Activated naive CD8-positive, alpha-beta T cell treated with anti-CD3 and anti-CD28 coated beads, Interleukin-2, amount 10 ng/mL, durations not matched to agents 7 days and 5 days (primary cell): Measurements from ENCODE around the gene LPAR5. TPM values are rescaled to one million over a fixed set of nuclear protein-coding genes. Genes with fewer than 3 reads are reported as not detected.
"Not testable (repeated sequence)": the region's sequence is repeated elsewhere in the genome, so short reads cannot be mapped to it uniquely, and the experiment has no call there.

Experiments used
- ATAC-seq: fragments of 150-1000 bp; cut with Tn5 transposase; one replicate; pipeline ENCODE4 v1.10.0; 2021; ENCODE audit warnings: low read depth, moderate library complexity
- POLR2A ChIA-PET: fragments of 350-600 bp; sonication (Branson Sonifier 250); formaldehyde crosslinking; loops from one replicate; lab custom pipeline; 2021; ENCODE audit warnings: antibody characterized with exemption; lab: Charles Lee
- DNase-seq: peaks from one replicate; pipeline ENCODE4 v3.0.0; 2021
- H3K27ac Mint-ChIP-seq: one replicate; pipeline ENCODE4 v1.8.0; 2022; ENCODE audit warnings: mild to moderate bottlenecking, mixed read lengths
- H3K27me3 Mint-ChIP-seq: one replicate; pipeline ENCODE4 v1.8.0; 2022; ENCODE audit warnings: mild to moderate bottlenecking, moderate library complexity, mixed read lengths
- H3K36me3 Mint-ChIP-seq: one replicate; pipeline ENCODE4 v1.8.0; 2021; ENCODE audit warnings: mild to moderate bottlenecking, mixed read lengths
- H3K4me1 Mint-ChIP-seq: one replicate; pipeline ENCODE4 v1.8.0; 2021; ENCODE audit warnings: mixed read lengths
- H3K4me3 Mint-ChIP-seq: one replicate; pipeline ENCODE4 v1.8.0; 2022; ENCODE audit warnings: mild to moderate bottlenecking, moderate library complexity, mixed read lengths
- H3K9me3 Mint-ChIP-seq: one replicate; pipeline ENCODE4 v1.8.0; 2021; ENCODE audit warnings: mixed read lengths
- total RNA-seq, 2 experiments: library from RNA; stranded (reverse); gene quantifications; one replicate each; pipeline ENCODE4 v1.2.3, GENCODE V29; 2021

Gene LPAR5
- total RNA-seq, 2 experiments from 2014 or later, result 19.4 to 20.9 TPM

DNA sequence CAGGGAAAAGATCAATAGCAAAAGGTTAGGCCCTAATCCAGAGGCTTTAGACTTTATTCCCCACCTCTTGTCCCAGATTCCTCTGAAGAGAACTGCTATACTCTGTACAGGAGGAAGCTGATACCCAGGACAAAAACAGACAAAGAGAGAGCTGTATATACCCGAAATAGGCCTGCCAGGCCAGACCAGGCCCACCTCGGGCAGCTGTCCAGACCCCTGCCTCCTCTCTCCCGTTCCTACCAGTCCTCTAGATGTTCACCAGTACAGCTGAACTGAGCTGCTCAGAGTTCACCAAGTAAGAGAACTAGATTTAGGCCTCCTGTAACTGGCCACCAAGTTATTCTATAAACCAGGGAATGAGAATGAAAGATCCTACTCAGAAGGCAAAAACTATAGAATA lies 33.2 kb downstream of the LPAR5 start:
- Mint-ChIP-seq H3K27me3 (no peaks in the 10 kb centered on the region), H3K36me3 (peaks cover 56% of the 10 kb centered on the region), H3K4me3 (no peak overlapping the region), H3K27ac (no peak overlapping the region), H3K4me1 (peaks cover 40% of the 10 kb centered on the region), H3K9me3 (no peaks in the 10 kb centered on the region)
- POLR2A ChIA-PET, result interaction anchor here (0.9 to 1.8 kb wide), 13 partner anchors 10 to 249 kb away, joined by 3 to 6 read pairs (median 4); partner anchors contain the start of genes CDCA3, GAPDH, USP5 and ZNF384
- no peak for DNase-seq
- no peak for ATAC-seq

DNA sequence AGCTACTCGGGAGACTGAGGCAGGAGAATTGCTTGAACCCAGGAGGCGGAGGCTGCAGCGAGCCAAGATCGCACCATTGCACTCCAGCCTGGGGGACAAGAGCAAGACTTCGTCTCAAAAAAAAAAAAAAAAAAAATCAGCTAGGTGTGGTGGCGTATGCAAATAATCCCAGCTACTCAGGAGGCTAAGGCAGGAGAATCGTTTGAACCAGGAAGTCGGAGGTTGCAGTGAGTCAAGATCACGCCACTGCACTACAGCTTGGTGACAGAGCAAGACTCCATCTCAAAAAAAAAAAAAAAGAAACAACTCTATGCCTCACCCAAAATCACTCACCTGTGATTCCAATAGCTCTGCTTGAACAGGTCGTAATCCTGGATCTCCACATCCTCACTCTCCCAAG lies 40.1 kb downstream of the LPAR5 start:
- POLR2A ChIA-PET, result interaction anchor here (0.6 to 1.8 kb wide), 4 partner anchors 9 to 358 kb away, joined by 3 to 5 read pairs (median 4); partner anchors contain the start of gene MRPL51
- H3K4me1 Mint-ChIP-seq, result peaks cover 11% of the 10 kb centered on the region
- H3K4me3 Mint-ChIP-seq, DNase-seq, H3K9me3 Mint-ChIP-seq, ATAC-seq, H3K27me3 Mint-ChIP-seq: not testable (repeated sequence)
- H3K27ac Mint-ChIP-seq, result peak overlapping the region; percentile 10
- H3K36me3 Mint-ChIP-seq, result peaks cover 63% of the 10 kb centered on the region

GRCh38 chr12:6592087-6592486 lies 43.7 kb downstream of the LPAR5 start:
- H3K27ac Mint-ChIP-seq, result no peak overlapping the region
- H3K4me3 Mint-ChIP-seq, result no peak overlapping the region
- H3K9me3 Mint-ChIP-seq, result no peaks in the 10 kb centered on the region
- peaks cover 54% of the 10 kb centered on the region for H3K36me3 Mint-ChIP-seq
- POLR2A ChIA-PET, result interaction anchor here (0.6 to 1.6 kb wide), 3 partner anchors 12 to 73 kb away, joined by 3 to 5 read pairs (median 3); no protein-coding TSS in a partner anchor
- no peaks in the 10 kb centered on the region for H3K27me3 Mint-ChIP-seq
- peaks cover 8% of the 10 kb centered on the region for H3K4me1 Mint-ChIP-seq
- no peak for DNase-seq
- no peak for ATAC-seq

DNA sequence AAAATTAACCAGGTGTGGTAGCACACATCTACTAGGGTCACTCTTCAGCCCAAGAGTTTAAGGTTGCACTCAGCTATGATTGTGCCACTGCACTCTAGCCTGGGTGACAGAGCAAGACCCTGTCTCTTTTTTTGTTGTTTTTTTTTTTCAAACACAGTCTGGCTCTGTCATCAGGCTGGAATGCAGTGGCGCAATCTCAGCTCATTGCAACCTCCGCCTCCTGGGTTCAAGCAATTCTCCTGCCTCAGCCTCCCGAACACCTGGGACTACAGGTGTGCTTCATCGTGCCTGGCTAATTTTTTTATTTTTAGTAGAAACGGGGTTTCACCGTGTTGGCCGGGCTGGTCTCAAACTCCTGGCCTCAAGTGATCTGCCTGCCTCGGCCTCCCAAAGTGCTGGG lies 49.2 kb downstream of the LPAR5 start:
- not testable (repeated sequence) for H3K27ac Mint-ChIP-seq
- H3K36me3 Mint-ChIP-seq, result peaks cover 29% of the 10 kb centered on the region
- POLR2A ChIA-PET, result interaction anchor here (0.7 to 1.2 kb wide), 2 partner anchors 9 to 19 kb away, joined by 3 to 5 read pairs; no protein-coding TSS in a partner anchor

DNA sequence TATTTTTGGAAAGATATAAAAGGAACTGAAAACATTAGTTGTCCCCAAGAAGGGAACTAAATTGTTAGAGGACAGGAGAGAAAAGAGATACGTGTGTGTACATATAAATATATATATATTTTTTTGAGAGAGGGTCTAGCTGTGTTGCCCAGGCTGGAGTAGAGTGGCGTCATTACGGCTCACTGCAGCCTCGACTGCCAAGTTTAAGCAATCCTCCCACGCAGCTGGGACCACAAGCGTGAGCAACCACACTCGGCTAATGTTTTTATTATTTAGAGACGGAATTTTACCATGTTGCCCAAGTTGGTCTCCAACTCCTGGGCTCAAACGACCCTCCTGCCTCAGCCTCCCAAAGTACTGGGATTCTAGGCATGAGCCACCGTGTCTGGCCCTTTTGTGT lies 51.5 kb downstream of the LPAR5 start:
- Mint-ChIP-seq H3K4me3 (no peak overlapping the region), H3K9me3 (no peaks in the 10 kb centered on the region), H3K27me3 (no peaks in the 10 kb centered on the region), H3K27ac (no peak overlapping the region), H3K4me1 (no peaks in the 10 kb centered on the region), H3K36me3 (peaks cover 26% of the 10 kb centered on the region)
- POLR2A ChIA-PET, result interaction anchor here (1.2 kb wide), 1 partner anchor 18 kb away, joined by 4 read pairs; no protein-coding TSS in a partner anchor
- no peak for DNase-seq
- ATAC-seq, result no peak

More for the DNA sequence above, 49.2 kb downstream of the LPAR5 start:
- H3K4me1 Mint-ChIP-seq, DNase-seq, H3K4me3 Mint-ChIP-seq, ATAC-seq, H3K9me3 Mint-ChIP-seq, H3K27me3 Mint-ChIP-seq: not testable (repeated sequence)

DNA sequence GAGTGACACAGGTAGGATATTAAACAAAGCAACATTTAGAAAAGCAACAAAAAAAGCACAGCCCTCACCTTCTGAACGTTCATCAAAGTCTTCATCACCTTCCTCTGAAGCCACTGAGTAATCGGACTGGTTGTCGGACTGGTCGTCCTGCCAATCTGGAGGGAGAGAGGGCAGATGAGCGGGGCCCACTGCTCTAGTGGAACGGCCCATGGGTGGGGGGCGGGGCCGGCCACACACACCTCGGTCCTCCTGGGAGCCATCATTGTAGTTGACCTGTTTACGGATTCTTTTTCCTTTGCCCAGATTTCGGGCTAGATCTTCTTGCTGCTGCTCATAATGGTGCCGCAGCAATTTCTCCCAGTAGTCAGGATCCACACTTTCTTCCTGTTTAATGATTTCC lies 52.8 kb downstream of the LPAR5 start:
- H3K27me3 Mint-ChIP-seq, result no peaks in the 10 kb centered on the region
- ATAC-seq (no peak), DNase-seq (no peak)
- POLR2A ChIA-PET, result no interaction called here
- no peak overlapping the region for H3K4me3 Mint-ChIP-seq
- H3K27ac Mint-ChIP-seq, result no peak overlapping the region
- no peaks in the 10 kb centered on the region for H3K9me3 Mint-ChIP-seq
- H3K4me1 Mint-ChIP-seq, result peaks cover 2% of the 10 kb centered on the region
- peaks cover 35% of the 10 kb centered on the region for H3K36me3 Mint-ChIP-seq

GRCh38 chr12:6582196-6582595 lies 53.6 kb downstream of the LPAR5 start:
- H3K36me3 Mint-ChIP-seq, result peaks cover 34% of the 10 kb centered on the region
- POLR2A ChIA-PET, result no interaction called here
- no peak overlapping the region for H3K27ac Mint-ChIP-seq
- H3K4me1 Mint-ChIP-seq, result peaks cover 2% of the 10 kb centered on the region
- DNase-seq (no peak), ATAC-seq (no peak)
- H3K9me3 Mint-ChIP-seq, result no peaks in the 10 kb centered on the region
- no peaks in the 10 kb centered on the region for H3K27me3 Mint-ChIP-seq
- no peak overlapping the region for H3K4me3 Mint-ChIP-seq

GRCh38 chr12:6575648-6576047 lies 60.1 kb downstream of the LPAR5 start:
- ATAC-seq (no peak), DNase-seq (no peak)
- no peaks in the 10 kb centered on the region for H3K27me3 Mint-ChIP-seq
- H3K27ac Mint-ChIP-seq, result no peak overlapping the region
- peaks cover 31% of the 10 kb centered on the region for H3K36me3 Mint-ChIP-seq
- no peak overlapping the region for H3K4me3 Mint-ChIP-seq
- POLR2A ChIA-PET, result no interaction called here
- H3K4me1 Mint-ChIP-seq, result peaks cover 6% of the 10 kb centered on the region
- no peaks in the 10 kb centered on the region for H3K9me3 Mint-ChIP-seq

DNA sequence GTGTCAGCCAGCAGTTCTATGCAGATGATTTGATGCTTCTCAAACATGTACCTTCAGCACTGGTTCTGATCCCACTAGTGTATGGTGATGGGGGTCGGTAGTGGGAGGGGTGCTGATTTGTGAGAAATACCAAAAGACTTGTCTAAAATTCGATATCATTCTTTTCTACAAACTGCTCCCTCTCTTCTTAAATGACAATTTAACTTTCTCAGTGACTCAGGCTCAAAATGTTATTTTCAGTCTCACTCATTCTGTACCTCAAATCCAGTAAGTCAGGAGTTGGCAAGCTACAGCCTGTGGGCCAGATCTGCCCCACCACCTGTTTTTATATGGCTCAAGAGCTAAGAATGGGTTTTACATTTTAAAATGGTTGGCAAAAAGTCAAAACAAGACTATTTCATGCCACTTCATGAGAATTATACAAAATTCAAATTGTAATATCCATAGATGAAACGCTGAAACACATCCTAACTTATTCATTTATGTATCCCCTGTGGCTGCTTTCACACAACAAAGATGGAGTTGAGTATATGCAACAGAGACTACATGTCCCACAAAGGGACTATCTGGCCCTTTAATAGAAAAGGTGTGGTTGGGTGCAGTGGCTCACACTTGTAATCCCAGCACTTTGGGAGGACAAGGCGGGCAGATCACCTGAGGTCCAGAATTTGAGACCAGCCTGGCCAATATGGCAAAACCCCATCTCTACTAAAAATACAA lies 61.0 kb downstream of the LPAR5 start:
- H3K27ac Mint-ChIP-seq, result no peak overlapping the region
- H3K9me3 Mint-ChIP-seq, result no peaks in the 10 kb centered on the region
- H3K4me3 Mint-ChIP-seq, result no peak overlapping the region
- H3K27me3 Mint-ChIP-seq, result no peaks in the 10 kb centered on the region
- POLR2A ChIA-PET, result no interaction called here
- ATAC-seq (no peak), DNase-seq (no peak)
- H3K4me1 Mint-ChIP-seq, result peaks cover 11% of the 10 kb centered on the region
- peaks cover 34% of the 10 kb centered on the region for H3K36me3 Mint-ChIP-seq

- POLR2A ChIA-PET, result interaction anchor here (0.6 kb wide), 1 partner anchor 215 kb away, joined by 4 read pairs; no protein-coding TSS in a partner anchor
- no peaks in the 10 kb centered on the region for H3K27me3 Mint-ChIP-seq
- H3K4me1 Mint-ChIP-seq, result peaks cover 15% of the 10 kb centered on the region
- H3K36me3 Mint-ChIP-seq, result peaks cover 27% of the 10 kb centered on the region
- no peak for DNase-seq
- H3K9me3 Mint-ChIP-seq, result no peaks in the 10 kb centered on the region
- no peak for ATAC-seq
- H3K4me3 Mint-ChIP-seq, result no peak overlapping the region
- no peak overlapping the region for H3K27ac Mint-ChIP-seq
Measured at GRCh38 chr12:6573001-6573400, 62.8 kb downstream of the LPAR5 start.

- H3K27ac Mint-ChIP-seq, result peak overlapping the region; percentile 70
- peaks cover 27% of the 10 kb centered on the region for H3K36me3 Mint-ChIP-seq
- H3K9me3 Mint-ChIP-seq, result no peaks in the 10 kb centered on the region
- DNase-seq, result peak; percentile 63
- H3K27me3 Mint-ChIP-seq, result no peaks in the 10 kb centered on the region
- POLR2A ChIA-PET, result interaction anchor here (0.7 to 1.2 kb wide), 3 partner anchors 35 to 119 kb away, joined by 3 to 4 read pairs (median 3); partner anchors contain the start of gene ZNF384
- no peak overlapping the region for H3K4me3 Mint-ChIP-seq
- no peak for ATAC-seq
- H3K4me1 Mint-ChIP-seq, result peaks cover 25% of the 10 kb centered on the region
Measured at GRCh38 chr12:6570264-6570887, 65.4 kb downstream of the LPAR5 start.

DNA sequence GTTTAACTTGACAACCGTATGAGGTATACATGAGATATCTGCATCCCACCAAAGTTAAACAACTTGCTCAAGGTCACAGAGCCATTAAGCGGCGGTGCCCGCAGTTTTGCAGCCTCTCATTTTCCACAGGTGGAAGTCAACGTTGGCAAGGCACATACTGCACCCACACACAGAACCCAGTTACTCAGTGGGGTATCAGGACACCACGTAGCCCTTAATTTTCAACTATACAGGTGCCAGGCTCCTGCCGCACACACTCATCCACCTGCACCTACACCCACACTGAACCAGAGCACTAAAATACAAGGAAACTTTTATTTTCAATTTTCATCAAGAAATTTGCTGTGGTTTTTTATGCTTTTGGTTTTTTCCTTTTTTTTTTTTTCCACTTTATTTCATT lies 66.0 kb downstream of the LPAR5 start:
- Mint-ChIP-seq H3K27ac (peak overlapping the region; percentile 70), H3K9me3 (no peaks in the 10 kb centered on the region), H3K4me1 (peaks cover 25% of the 10 kb centered on the region), H3K4me3 (peak overlapping the region; percentile 100), H3K27me3 (no peaks in the 10 kb centered on the region), H3K36me3 (peaks cover 27% of the 10 kb centered on the region)
- POLR2A ChIA-PET, result interaction anchor here (0.7 to 1.0 kb wide), 2 partner anchors 36 to 120 kb away, joined by 3 read pairs; partner anchors contain the start of gene ZNF384
- ATAC-seq (no peak), DNase-seq (no peak)

DNA sequence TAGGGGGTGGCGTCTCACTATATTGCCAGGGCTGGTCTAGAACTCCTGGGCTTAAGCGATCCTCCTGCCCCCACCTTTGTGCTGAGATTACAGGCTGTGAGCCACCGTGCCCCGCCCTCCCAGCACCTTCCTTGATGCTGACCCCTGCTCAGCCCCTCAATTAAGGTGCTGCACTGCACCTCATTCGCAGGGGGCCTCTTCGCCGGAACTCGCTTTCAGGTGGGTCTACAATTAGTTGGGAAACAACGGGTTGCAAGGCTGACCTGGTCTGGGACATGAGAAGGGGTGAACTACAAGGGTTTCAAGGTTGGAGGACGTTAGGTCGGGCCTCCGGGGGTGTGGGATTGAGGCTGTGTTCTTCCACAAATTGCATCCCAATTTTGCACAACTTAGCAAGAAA lies 66.4 kb downstream of the LPAR5 start:
- Mint-ChIP-seq H3K4me3 (peak overlapping the region; percentile 100), H3K27me3 (no peaks in the 10 kb centered on the region)
- POLR2A ChIA-PET, result interaction anchor here (0.6 to 1.8 kb wide), 4 partner anchors 34 to 149 kb away, joined by 3 to 9 read pairs (median 5); partner anchors contain the start of genes CD27 and GAPDH

More for the DNA sequence above, 66.4 kb downstream of the LPAR5 start:
- ATAC-seq, result no peak
- Mint-ChIP-seq H3K36me3 (peaks cover 29% of the 10 kb centered on the region), H3K4me1 (peaks cover 26% of the 10 kb centered on the region), H3K9me3 (no peaks in the 10 kb centered on the region), H3K27ac (peak overlapping the region; percentile 23)
- no peak for DNase-seq
